ENCODE measurements around the gene KLHDC10.
"Not testable (repeated sequence)": the region's sequence is repeated elsewhere in the genome, so short reads cannot be mapped to it uniquely, and the experiment has no call there.

KLHDC10 gene

DNA sequence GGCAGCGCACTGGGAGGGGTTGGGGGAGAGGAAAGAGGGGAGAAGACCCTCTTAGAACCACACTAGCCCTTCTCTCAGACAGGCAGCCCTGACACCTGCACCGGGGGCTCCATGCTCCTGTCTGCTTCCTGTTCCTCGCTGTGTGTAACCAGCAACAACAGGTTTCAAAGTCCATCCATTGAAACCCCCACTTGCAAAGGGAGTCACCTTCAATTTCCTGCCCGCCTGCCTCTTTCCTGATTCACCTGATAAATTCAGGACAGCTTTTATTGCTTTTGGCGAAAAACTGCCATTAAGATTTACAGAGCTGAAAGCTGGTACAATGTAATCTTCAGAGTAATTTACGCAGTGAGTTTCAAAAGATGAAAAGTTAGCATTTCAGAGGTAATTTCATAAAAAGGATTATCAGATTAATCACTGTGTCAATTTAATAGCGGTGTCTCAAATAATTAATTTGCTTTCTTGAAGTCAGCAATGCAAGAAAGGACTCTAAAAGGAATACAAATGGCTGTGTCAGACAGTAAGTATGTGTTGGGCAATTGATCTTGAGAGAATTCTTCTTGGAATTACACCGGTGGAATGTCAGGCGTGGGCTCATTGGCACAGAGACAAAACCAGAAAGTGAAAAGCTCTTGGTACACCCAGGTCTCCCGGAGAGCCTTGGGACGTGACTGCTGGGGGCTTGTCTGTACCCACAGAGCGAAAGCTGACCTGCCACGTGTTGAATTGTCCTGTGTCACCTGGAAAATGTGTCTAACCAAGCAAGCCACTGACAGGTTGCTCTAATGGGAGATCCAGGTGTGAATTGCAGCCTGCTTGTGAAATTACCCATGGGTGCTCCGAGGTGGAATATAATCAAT is 74.2 kb downstream of the KLHDC10 start:
- FAIRE-seq (no peak), DNase-seq (ENCODE audit: insufficient read length, low spot score) (no peak)
- TF ChIP-seq PAX5 (IDR thresholded peaks at IDR 0.05; ENCODE audit: insufficient read depth, low read length, severe bottlenecking) (no peak), SPI1 (IDR thresholded peaks at IDR 0.05; ENCODE audit: low read depth, low read length) (no peak), TAF1 (IDR thresholded peaks at IDR 0.05; ENCODE audit: low read depth, low read length) (no peak), POU2F2 (IDR thresholded peaks at IDR 0.05; ENCODE audit: low read depth, low read length) (no peak), POLR2A (IDR thresholded peaks at IDR 0.05; ENCODE audit: low read depth, low read length) (no peak), POLR2AphosphoS5 (IDR thresholded peaks at IDR 0.05; ENCODE audit: low read depth, low read length) (no peak)

DNA sequence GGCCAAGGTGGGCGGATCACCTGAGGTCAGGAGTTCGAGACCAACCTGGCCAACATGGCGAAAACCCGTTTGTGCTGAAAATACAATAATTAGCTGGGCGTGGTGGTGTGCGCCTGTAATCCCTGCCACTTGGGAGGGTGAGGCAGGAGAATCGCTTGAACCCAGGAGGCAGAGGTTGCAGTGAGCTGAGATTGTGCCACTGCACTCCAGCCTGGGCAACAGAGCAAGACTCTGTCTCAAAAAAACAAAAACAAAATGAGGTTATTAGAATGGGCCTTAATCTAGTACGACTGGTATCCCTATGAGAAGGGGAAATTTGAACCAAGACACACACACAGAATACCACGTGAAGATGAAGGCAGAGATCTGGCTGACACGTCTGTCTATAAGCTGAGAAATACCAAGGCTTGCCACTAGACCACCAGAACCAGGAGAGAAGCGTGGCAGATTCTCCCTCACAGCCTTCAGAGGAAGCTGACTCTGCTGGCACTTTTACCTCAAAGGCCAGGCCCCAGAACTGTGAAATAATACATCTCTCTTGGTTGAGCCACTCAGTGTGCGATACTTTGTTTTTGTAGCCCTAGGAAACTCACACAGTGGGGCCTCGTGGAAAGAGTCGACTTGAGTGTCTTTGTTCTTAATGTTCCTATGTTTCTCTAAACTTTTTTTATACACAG is 75.2 kb downstream of the KLHDC10 start:
- DNase-seq (ENCODE audit: insufficient read length, low spot score) (no peak), FAIRE-seq (no peak)
- TF ChIP-seq POLR2AphosphoS5 (IDR thresholded peaks at IDR 0.05; ENCODE audit: low read depth, low read length) (no peak), TAF1 (IDR thresholded peaks at IDR 0.05; ENCODE audit: low read depth, low read length) (no peak), PAX5 (IDR thresholded peaks at IDR 0.05; ENCODE audit: insufficient read depth, low read length, severe bottlenecking) (no peak)

DNA sequence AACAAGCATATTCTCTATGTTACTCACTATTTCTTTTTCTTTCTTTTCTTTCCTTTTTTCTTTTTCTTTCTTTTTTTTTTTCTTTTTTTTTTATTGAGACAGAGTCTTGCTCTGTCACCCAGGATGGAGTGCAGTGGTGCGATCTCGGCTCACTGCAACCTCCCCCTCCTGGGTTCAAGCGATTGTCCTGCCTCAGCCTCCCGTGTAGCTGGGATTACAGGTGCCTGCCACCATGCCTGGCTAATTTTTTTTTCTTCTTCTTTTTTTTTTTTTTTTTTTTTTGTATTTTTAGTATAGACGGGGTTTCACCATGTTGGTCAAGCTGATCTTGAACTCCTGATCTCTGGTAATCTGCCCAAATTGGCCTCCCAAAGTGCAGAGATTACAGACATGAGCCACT is 75.8 kb downstream of the KLHDC10 start:
- not testable (repeated sequence) for FAIRE-seq; DNase-seq (ENCODE audit: insufficient read length, low spot score)

DNA sequence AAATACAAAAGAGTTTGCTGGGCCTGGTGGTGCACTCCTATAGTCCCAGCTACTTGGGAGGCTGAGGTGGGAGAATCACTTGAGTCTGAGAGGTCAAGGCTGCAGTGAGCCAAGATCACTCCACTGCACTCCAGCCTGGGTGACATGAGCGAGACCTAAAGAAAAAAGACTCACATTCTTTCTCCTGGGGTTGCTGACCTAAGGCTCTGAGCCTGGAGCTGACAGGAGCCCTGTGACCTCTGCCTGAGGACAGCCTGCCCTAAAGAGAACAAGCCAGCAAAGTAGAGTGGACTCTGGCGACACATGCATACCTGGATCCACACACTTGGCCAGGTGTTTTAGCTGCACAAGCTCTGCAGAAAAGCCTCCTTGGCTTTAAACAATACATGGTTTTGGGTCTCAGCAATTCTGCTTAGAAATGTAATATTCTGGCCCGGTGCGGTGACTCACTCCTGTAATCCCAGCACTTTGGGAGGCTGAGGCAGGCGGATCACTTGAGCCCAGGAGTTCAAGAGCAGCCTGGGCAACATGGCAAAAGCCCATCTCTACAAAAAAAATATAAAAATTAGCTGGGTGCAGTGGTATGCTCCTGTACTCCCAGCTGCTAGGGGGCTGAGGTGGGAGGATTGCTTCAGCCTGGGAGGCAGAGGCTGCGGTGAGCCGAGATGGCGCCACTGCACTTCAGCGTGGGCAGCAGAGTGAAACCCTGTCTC is 76.5 kb downstream of the KLHDC10 start:
- DNase-seq (ENCODE audit: insufficient read length, low spot score), result no peak
- no peak for FAIRE-seq

DNA sequence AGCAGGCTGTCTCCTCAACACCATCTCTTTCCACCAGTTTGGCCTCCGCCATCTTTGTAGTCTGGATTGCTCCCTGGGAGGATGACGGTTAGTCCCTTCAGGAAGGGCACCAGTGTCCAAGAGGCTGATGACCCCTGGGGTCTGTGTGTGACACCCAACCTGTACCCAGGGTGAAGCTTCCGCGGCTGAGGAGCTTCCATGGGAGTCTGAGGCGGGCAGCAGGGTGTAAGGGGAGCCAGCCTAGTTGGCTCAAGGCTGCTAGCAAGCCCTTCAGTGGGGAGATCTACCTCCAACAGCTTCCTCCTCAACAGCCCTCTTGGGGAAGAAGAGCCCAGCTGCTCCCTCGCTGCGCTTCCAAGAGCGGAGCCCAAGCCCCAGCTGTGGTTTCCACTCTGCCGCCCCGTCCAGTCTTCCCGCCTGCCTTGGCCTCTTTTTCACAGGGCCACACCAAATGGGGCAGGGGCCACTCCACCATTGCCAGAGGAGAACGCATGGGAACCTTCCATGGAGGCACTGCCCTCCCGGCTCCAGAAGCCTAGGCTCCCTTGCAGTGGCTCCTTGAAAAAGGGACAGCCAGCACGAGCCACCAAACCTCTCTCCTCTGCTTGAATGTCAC is 77.5 kb downstream of the KLHDC10 start:
- TF ChIP-seq SPI1 (IDR thresholded peaks at IDR 0.05; ENCODE audit: low read depth, low read length) (no peak), PAX5 (IDR thresholded peaks at IDR 0.05; ENCODE audit: insufficient read depth, low read length, severe bottlenecking) (no peak), TAF1 (IDR thresholded peaks at IDR 0.05; ENCODE audit: low read depth, low read length) (no peak), POU2F2 (IDR thresholded peaks at IDR 0.05; ENCODE audit: low read depth, low read length) (no peak), POLR2A (IDR thresholded peaks at IDR 0.05; ENCODE audit: low read depth, low read length) (no peak)
- no peak for FAIRE-seq
- DNase-seq (ENCODE audit: insufficient read length, low spot score), result no peak

More for the DNA sequence above, 76.5 kb downstream of the KLHDC10 start:
- TF ChIP-seq PAX5 (IDR thresholded peaks at IDR 0.05; ENCODE audit: insufficient read depth, low read length, severe bottlenecking) (no peak), TAF1 (IDR thresholded peaks at IDR 0.05; ENCODE audit: low read depth, low read length) (no peak), POLR2AphosphoS5 (IDR thresholded peaks at IDR 0.05; ENCODE audit: low read depth, low read length) (no peak), SPI1 (IDR thresholded peaks at IDR 0.05; ENCODE audit: low read depth, low read length) (no peak), POU2F2 (IDR thresholded peaks at IDR 0.05; ENCODE audit: low read depth, low read length) (no peak), POLR2A (IDR thresholded peaks at IDR 0.05; ENCODE audit: low read depth, low read length) (no peak)

DNA sequence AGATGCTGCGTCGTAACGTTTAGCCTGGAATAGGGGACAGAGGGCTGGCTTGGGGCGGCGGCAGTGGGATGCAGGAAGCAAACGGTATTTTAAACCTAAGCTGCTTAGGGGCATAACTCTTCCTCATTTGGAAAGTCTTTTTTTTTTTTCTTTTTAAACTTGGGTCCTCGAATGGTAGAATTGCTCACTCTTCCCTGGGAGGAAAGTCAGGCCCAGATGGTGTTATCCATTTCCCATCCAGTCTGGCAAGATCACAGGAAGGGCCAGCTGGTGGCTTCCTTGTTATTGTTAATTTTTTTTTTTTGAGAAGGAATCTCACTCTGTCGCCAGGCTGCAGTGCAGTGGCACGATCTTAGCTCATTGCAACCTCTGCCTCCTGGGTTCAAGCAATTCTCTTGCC is 78.2 kb downstream of the KLHDC10 start:
- TF ChIP-seq POLR2AphosphoS5 (IDR thresholded peaks at IDR 0.05; ENCODE audit: low read depth, low read length) (no peak), POU2F2 (IDR thresholded peaks at IDR 0.05; ENCODE audit: low read depth, low read length) (no peak), TAF1 (IDR thresholded peaks at IDR 0.05; ENCODE audit: low read depth, low read length) (no peak), SPI1 (IDR thresholded peaks at IDR 0.05; ENCODE audit: low read depth, low read length) (no peak), POLR2A (IDR thresholded peaks at IDR 0.05; ENCODE audit: low read depth, low read length) (no peak), PAX5 (IDR thresholded peaks at IDR 0.05; ENCODE audit: insufficient read depth, low read length, severe bottlenecking) (no peak)
- no peak for DNase-seq (ENCODE audit: insufficient read length, low spot score)
- no peak for FAIRE-seq

DNA sequence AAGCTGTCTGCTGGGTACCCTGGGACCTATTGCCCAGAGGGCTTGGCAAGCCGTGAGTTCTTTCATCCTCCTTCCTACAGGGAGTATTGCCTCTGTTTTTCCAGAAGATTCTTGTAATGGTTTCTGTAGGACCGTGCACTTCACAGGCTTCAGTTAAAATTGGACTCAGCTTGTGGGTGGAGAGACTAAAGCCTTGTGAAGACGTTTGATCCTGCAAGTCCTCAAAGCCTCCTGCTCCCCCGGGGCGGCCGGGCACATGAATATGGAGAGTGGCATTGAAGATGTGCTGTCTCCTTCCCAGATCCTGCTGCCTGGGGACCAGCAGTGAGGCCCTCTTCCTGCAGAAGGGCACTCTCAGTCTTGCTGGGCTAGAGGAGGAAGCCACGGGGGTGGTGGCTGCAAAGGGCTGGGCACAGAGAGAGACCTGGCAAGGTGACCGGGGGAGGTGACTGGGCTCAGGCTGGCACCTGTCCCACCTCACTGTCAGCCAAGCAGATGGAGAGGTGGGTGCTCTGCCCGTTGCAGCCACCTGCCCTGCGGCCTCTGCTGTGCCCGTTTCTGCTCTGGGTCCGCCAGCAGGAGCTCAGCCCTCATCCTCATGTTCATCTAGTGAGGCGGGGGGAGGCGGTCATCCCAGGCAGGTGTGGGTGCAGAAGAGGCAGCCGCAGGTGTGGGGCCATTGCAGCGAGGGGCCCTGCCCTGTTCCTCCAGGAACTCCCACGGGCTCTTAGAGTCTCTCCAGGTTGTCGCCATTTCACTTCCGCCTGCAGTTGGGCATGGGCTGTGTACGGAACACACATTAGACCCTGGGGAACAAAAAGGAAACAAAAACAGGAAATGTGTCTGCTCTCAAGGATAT is 79.2 kb downstream of the KLHDC10 start:
- TF ChIP-seq PAX5 (IDR thresholded peaks at IDR 0.05; ENCODE audit: insufficient read depth, low read length, severe bottlenecking) (no peak), TAF1 (IDR thresholded peaks at IDR 0.05; ENCODE audit: low read depth, low read length) (no peak), POU2F2 (IDR thresholded peaks at IDR 0.05; ENCODE audit: low read depth, low read length) (no peak), POLR2A (IDR thresholded peaks at IDR 0.05; ENCODE audit: low read depth, low read length) (no peak), SPI1 (IDR thresholded peaks at IDR 0.05; ENCODE audit: low read depth, low read length) (peak; percentile 60), POLR2AphosphoS5 (IDR thresholded peaks at IDR 0.05; ENCODE audit: low read depth, low read length) (no peak)
- DNase-seq (ENCODE audit: insufficient read length, low spot score), result no peak
- FAIRE-seq, result peak; percentile 23

DNA sequence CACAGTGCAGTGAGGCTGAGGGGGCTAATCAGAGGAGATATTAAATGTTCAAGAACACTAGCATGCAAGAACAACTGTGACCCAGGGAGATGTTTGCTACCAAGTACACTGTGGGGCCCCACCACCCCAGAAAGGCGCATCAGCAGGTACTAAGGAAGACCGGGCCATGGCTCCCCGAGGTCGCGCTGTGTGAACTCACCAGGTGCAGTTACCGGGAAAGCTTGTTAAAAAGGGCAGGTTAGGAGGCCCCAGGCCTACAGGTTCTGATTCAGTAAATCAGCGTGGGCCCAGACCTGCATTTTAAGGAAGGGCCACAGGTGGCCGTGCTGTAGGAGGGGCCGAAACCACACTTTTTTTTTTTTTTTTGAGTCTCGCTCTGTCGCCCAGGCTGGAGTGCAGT is 80.3 kb downstream of the KLHDC10 start:
- DNase-seq (ENCODE audit: insufficient read length, low spot score), result no peak
- no peak for TF ChIP-seq POLR2A (IDR thresholded peaks at IDR 0.05; ENCODE audit: low read depth, low read length)
- no peak for TF ChIP-seq PAX5 (IDR thresholded peaks at IDR 0.05; ENCODE audit: insufficient read depth, low read length, severe bottlenecking)
- no peak; the same call in 1 of the 2 replicates for TF ChIP-seq SPI1 (IDR thresholded peaks at IDR 0.05; ENCODE audit: low read depth, low read length)
- no peak for TF ChIP-seq POLR2AphosphoS5 (IDR thresholded peaks at IDR 0.05; ENCODE audit: low read depth, low read length)
- TF ChIP-seq POU2F2 (IDR thresholded peaks at IDR 0.05; ENCODE audit: low read depth, low read length), result no peak
- peak; percentile 65 for FAIRE-seq

All from GM12891 (cell line).